Thyroid gland (tissue), 4 donors: ENCODE measurements around the gene SH3BP1. TPM values are rescaled to one million over a fixed set of nuclear protein-coding genes. Genes with fewer than 3 reads are reported as not detected.
A peak's percentile ranks its signal among the peaks of the same experiment; 100 is the strongest.

ENCODE experiments used
- DNase-seq, 2 donors: peaks; one replicate each; pipeline ENCODE4 v3.0.0-alpha.2; 2019
- H3K27ac ChIP-seq, 3 donors: fragments of 200-600 bp; sonication (generic); 1 replicate in 2 of 3; 2 replicates in 1 of 3; pipeline ENCODE4 v1.5.1; 2016 to 2019; ENCODE audit warnings: mild to moderate bottlenecking in 1 of 3, moderate library complexity in 1 of 3
- H3K27me3 ChIP-seq: fragments of 200-600 bp; sonication (generic); one replicate; pipeline ENCODE4 v1.5.1; 2019
- H3K36me3 ChIP-seq, 2 donors: fragments of 200-600 bp; sonication (generic); one replicate each; pipeline ENCODE4 v1.5.1; 2016 to 2019
- H3K4me1 ChIP-seq, 2 donors: fragments of 200-600 bp; sonication (generic); one replicate each; pipeline ENCODE4 v1.5.1; 2017 to 2019
- H3K4me3 ChIP-seq, 3 donors: fragments of 200-600 bp; sonication (generic); replicated peaks in 1 of 3; 1 replicate in 2 of 3; 2 replicates in 1 of 3; pipeline ENCODE4 v1.5.1; 2016; ENCODE audit warnings: mild to moderate bottlenecking in 1 of 3
- H3K9me3 ChIP-seq: fragments of 200-600 bp; sonication (generic); one replicate; pipeline ENCODE4 v1.5.1; 2017
- CTCF ChIP-seq, 6 experiments: fragments of 200-600 bp in 3 of 6; fragments of 450-650 bp in 3 of 6; sonication (generic) in 3 of 6; IDR thresholded peaks; one replicate each; pipeline ENCODE4 v1.5.1; 2016 to 2019; ENCODE audit warnings: antibody characterized with exemption in 6 of 6, mild to moderate bottlenecking in 2 of 6, inconsistent platforms in 1 of 6, moderate library complexity in 1 of 6
- POLR2A ChIP-seq, 2 donors: fragments of 450-650 bp; IDR thresholded peaks; one replicate each; pipeline ENCODE4 v1.6.1; 2017; ENCODE audit warnings: antibody characterized with exemption in 2 of 2, mild to moderate bottlenecking in 2 of 2, moderate library complexity in 1 of 2
- WGBS, 2 donors: methylation state at CpG; one replicate each; pipeline ENCODE4 v1.1.5; 2017; 5-methylcytosine and 5-hydroxymethylcytosine counted together
- intact Hi-C: fragments of 100-400 bp; cut with DNase I; formaldehyde crosslinking; loops from one replicate; pipeline ENCODE4 v1.15.1; 2023
- total RNA-seq, 4 donors: library from RNA; depleted of rRNA; stranded (reverse); fragments of >200 nt; gene quantifications; one replicate each; pipeline ENCODE4 v1.2.3, GENCODE V29; 2016

The SH3BP1 gene
- total RNA-seq, 4 donors from 2014 or later: 0.81 to 10.1 (median 3.3) TPM

- no peaks in the 10 kb centered on the region for H3K36me3 ChIP-seq
- H3K27me3 ChIP-seq: no peaks in the 10 kb centered on the region
- no peaks in the 10 kb centered on the region for H3K9me3 ChIP-seq
- peak overlapping the region; percentile 79 to 92 (median 88) for H3K27ac ChIP-seq
- intact Hi-C loops: loop anchor here (5.0 to 10.0 kb wide), 2 partner anchors 49 to 119 kb away; no protein-coding TSS in a partner anchor
- peak overlapping the region in 1 of 3 donors; percentile 28 for H3K4me3 ChIP-seq
- peaks cover 27 to 45% of the 10 kb centered on the region in 2 donors for H3K4me1 ChIP-seq
- 33 to 41% methylated on average over 10 to 11 of the region's 17 CpGs for WGBS, 2 donors
- TF ChIP-seq POLR2A (IDR thresholded peaks at IDR 0.05) (no peak), CTCF (IDR thresholded peaks at IDR 0.05) (no peak)
- DNase-seq: peak; percentile 50 to 59
These were observed 36.7 kb downstream of the SH3BP1 start for GRCh38 chr22:37675930-37676735.

GRCh38 chr22:37676736-37677492, 37.4 kb downstream of the SH3BP1 start:
- Histone ChIP-seq H3K27me3 (no peaks in the 10 kb centered on the region), H3K36me3 (no peaks in the 10 kb centered on the region), H3K4me1 (peaks cover 27 to 45% of the 10 kb centered on the region in 2 donors), H3K4me3 (peak overlapping the region in 1 of 3 donors; percentile 28), H3K27ac (peak overlapping the region; percentile 79 to 92 (median 88)), H3K9me3 (no peaks in the 10 kb centered on the region)
- WGBS, 2 donors: 4 to 12% methylated on average over 16 to 22 of the region's 42 CpGs
- DNase-seq: peak; percentile 84 to 85
- intact Hi-C loops: loop anchor here (5.0 to 10.0 kb wide), 2 partner anchors 50 to 118 kb away; no protein-coding TSS in a partner anchor
- TF ChIP-seq CTCF (IDR thresholded peaks at IDR 0.05) (no peak), POLR2A (IDR thresholded peaks at IDR 0.05) (no peak)

GRCh38 chr22:37677493-37677974, 38.1 kb downstream of the SH3BP1 start:
- peak overlapping the region in 1 of 3 donors; percentile 88 for H3K27ac ChIP-seq
- no peak for DNase-seq
- 73 to 75% methylated on average over 15 of the region's 15 CpGs for WGBS, 2 donors
- TF ChIP-seq POLR2A (IDR thresholded peaks at IDR 0.05): no peak
- TF ChIP-seq CTCF (IDR thresholded peaks at IDR 0.05): no peak
- H3K4me1 ChIP-seq: peaks cover 27 to 45% of the 10 kb centered on the region in 2 donors
- H3K27me3 ChIP-seq: no peaks in the 10 kb centered on the region
- H3K4me3 ChIP-seq: peak overlapping the region in 1 of 3 donors; percentile 28
- intact Hi-C loops: loop anchor here (5.0 to 10.0 kb wide), 2 partner anchors 50 to 117 kb away; no protein-coding TSS in a partner anchor
- H3K36me3 ChIP-seq: no peaks in the 10 kb centered on the region
- H3K9me3 ChIP-seq: no peaks in the 10 kb centered on the region

- intact Hi-C loops: loop anchor here (5.0 to 10.0 kb wide), 2 partner anchors 51 to 116 kb away; no protein-coding TSS in a partner anchor
- no peak overlapping the region for H3K27ac ChIP-seq
These were observed 38.9 kb downstream of the SH3BP1 start for GRCh38 chr22:37678372-37678771.

More at GRCh38 chr22:37678372-37678771, 38.9 kb downstream of the SH3BP1 start:
- 37 to 52% methylated on average over 4 to 12 of the region's 18 CpGs for WGBS, 2 donors
- no peaks in the 10 kb centered on the region for H3K36me3 ChIP-seq
- no peak for DNase-seq
- H3K4me1 ChIP-seq: peaks cover 27 to 45% of the 10 kb centered on the region in 2 donors
- TF ChIP-seq CTCF (IDR thresholded peaks at IDR 0.05) (no peak), POLR2A (IDR thresholded peaks at IDR 0.05) (no peak)
- H3K4me3 ChIP-seq: no peak overlapping the region
- H3K9me3 ChIP-seq: no peaks in the 10 kb centered on the region
- no peaks in the 10 kb centered on the region for H3K27me3 ChIP-seq
